ENCODE data around the gene E2F4.

E2F4 gene

GRCh38 chr16:67223992-67224391 lies 32.0 kb downstream of the E2F4 start:
- DNase-seq (ENCODE audit: extremely low read depth, low read depth) = no peak
- H3K4me3 ChIP-seq (replicated peaks; ENCODE audit: low read depth, low read length) = no peak overlapping the region
- TF ChIP-seq, protein P1, sequence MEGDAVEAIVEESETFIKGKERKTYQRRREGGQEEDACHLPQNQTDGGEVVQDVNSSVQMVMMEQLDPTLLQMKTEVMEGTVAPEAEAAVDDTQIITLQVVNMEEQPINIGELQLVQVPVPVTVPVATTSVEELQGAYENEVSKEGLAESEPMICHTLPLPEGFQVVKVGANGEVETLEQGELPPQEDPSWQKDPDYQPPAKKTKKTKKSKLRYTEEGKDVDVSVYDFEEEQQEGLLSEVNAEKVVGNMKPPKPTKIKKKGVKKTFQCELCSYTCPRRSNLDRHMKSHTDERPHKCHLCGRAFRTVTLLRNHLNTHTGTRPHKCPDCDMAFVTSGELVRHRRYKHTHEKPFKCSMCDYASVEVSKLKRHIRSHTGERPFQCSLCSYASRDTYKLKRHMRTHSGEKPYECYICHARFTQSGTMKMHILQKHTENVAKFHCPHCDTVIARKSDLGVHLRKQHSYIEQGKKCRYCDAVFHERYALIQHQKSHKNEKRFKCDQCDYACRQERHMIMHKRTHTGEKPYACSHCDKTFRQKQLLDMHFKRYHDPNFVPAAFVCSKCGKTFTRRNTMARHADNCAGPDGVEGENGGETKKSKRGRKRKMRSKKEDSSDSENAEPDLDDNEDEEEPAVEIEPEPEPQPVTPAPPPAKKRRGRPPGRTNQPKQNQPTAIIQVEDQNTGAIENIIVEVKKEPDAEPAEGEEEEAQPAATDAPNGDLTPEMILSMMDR (IDR thresholded peaks at IDR 0.05; ENCODE audit: low read depth, low read length, missing control alignments) = no peak

GRCh38 chr16:67226295-67226803 lies 34.4 kb downstream of the E2F4 start:
- peak overlapping the region; percentile 100 for H3K4me3 ChIP-seq (replicated peaks; ENCODE audit: low read depth, low read length)
- TF ChIP-seq, protein P1 (IDR thresholded peaks at IDR 0.05; ENCODE audit: low read depth, low read length, missing control alignments) = no peak
- DNase-seq (ENCODE audit: extremely low read depth, low read depth) = no peak

DNA sequence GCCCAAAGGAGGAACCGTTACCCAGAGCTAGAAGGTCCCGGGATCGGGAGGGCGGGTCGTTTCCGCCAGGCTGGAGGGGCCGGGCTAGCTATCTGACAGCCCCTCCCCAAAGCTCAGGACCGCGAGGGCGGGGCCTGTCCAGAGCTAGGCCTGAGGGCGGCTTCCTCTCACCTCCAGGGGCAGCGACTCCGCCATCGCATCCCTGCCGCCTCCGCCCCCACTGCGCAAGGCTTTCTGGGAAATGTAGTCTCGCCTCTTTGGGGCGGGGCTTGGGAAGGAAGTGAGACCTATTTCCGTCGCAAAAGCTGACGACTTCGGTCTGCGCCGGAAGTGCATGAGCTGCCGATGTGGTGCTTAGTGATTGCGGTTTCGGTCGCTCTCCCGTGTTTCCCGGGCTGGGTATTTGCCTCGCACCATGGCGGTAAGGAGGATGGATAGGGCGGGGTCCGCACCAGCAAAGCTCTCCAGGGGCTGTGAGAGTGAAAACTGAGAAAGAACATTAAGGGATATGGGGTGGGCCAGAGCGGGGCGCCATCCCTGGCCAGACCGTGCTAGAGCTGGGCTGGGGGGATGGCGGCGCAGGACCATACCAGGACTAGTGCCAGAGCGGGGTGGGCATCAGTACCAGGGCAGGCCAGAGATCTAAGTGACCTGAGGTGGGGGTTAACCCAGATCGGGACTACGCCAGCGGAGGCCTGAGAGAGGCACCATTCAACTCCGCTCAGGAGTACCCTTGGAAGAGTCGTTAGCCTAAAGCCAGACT lies 35.0 kb downstream of the E2F4 start, which contains the start of gene TMEM208:
Gene TMEM208 (plus strand): TSS at position 327 of the 763 bp plus-strand sequence. CDS start 89 bp downstream, at position 416.
- H3K4me3 ChIP-seq (replicated peaks; ENCODE audit: low read depth, low read length) = peak within 1 kb of the TSS; percentile 100

GRCh38 chr16:67227567-67227921 lies 35.6 kb downstream of the E2F4 start:
- TF ChIP-seq, protein P1 (IDR thresholded peaks at IDR 0.05; ENCODE audit: low read depth, low read length, missing control alignments) = no peak
- no peak for DNase-seq (ENCODE audit: extremely low read depth, low read depth)
- H3K4me3 ChIP-seq (replicated peaks; ENCODE audit: low read depth, low read length) = peak overlapping the region; percentile 100

More for the DNA sequence above, 35.0 kb downstream of the E2F4 start, which contains the start of gene TMEM208:
- DNase-seq (ENCODE audit: extremely low read depth, low read depth) = peak; percentile 95
- TF ChIP-seq, protein P1 (IDR thresholded peaks at IDR 0.05; ENCODE audit: low read depth, low read length, missing control alignments) = no peak

- no peak for DNase-seq (ENCODE audit: extremely low read depth, low read depth)
- H3K4me3 ChIP-seq (replicated peaks; ENCODE audit: low read depth, low read length) = peak overlapping the region; percentile 100
- TF ChIP-seq, protein P1 (IDR thresholded peaks at IDR 0.05; ENCODE audit: low read depth, low read length, missing control alignments) = no peak
Measured at GRCh38 chr16:67228034-67228785, 36.3 kb downstream of the E2F4 start.

GRCh38 chr16:67228905-67229304 lies 37.0 kb downstream of the E2F4 start:
- no peak for DNase-seq (ENCODE audit: extremely low read depth, low read depth)
- no peak overlapping the region for H3K4me3 ChIP-seq (replicated peaks; ENCODE audit: low read depth, low read length)
- TF ChIP-seq, protein P1 (IDR thresholded peaks at IDR 0.05; ENCODE audit: low read depth, low read length, missing control alignments) = no peak
